ENCODE results near the gene JAKMIP1.

DNA sequence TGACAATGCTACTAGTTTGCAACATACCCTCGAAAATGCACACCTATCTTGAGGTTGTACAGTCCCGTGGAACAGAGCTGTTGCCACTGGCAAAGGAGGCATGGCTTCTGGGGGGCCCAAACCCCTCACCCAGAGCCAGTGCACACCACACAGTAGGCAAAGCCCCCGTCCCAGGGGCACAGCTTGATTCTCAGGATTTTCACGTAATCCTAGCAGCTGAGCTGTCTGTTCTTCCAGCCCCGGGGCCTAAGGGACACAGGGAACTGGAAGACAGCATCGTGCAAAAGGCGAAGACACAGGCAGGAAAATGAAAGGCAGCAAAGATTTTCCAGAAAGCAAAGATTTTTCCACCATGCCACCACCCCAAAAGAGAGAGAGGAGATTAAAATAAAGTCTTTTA is 77.2 kb downstream of the JAKMIP1 start:
- TF ChIP-seq POLR2A (IDR thresholded peaks at IDR 0.05; ENCODE audit: borderline replicate concordance, extremely low read depth, insufficient read depth, insufficient read length) (no peak), JUND (IDR thresholded peaks at IDR 0.05) (no peak), SIN3A (IDR thresholded peaks at IDR 0.05; ENCODE audit: low read depth) (no peak), POLR2AphosphoS5 (IDR thresholded peaks at IDR 0.05; ENCODE audit: low read depth, low read length) (no peak), EGR1 (IDR thresholded peaks at IDR 0.05; ENCODE audit: low read depth) (no peak), EZH2 (IDR thresholded peaks at IDR 0.05) (no peak), ZNF274 (IDR thresholded peaks at IDR 0.05; ENCODE audit: low read depth, low read length) (no peak)
- TF ChIP-seq, protein P1, sequence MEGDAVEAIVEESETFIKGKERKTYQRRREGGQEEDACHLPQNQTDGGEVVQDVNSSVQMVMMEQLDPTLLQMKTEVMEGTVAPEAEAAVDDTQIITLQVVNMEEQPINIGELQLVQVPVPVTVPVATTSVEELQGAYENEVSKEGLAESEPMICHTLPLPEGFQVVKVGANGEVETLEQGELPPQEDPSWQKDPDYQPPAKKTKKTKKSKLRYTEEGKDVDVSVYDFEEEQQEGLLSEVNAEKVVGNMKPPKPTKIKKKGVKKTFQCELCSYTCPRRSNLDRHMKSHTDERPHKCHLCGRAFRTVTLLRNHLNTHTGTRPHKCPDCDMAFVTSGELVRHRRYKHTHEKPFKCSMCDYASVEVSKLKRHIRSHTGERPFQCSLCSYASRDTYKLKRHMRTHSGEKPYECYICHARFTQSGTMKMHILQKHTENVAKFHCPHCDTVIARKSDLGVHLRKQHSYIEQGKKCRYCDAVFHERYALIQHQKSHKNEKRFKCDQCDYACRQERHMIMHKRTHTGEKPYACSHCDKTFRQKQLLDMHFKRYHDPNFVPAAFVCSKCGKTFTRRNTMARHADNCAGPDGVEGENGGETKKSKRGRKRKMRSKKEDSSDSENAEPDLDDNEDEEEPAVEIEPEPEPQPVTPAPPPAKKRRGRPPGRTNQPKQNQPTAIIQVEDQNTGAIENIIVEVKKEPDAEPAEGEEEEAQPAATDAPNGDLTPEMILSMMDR (IDR thresholded peaks at IDR 0.05 in 2 of 3, conservative IDR thresholded peaks at IDR 0.05 in 1 of 3; ENCODE audit: borderline replicate concordance in 1 of 3, insufficient read depth in 1 of 3, low read depth in 2 of 3, low read length in 2 of 3) = no peak
- TF ChIP-seq, protein P2, sequence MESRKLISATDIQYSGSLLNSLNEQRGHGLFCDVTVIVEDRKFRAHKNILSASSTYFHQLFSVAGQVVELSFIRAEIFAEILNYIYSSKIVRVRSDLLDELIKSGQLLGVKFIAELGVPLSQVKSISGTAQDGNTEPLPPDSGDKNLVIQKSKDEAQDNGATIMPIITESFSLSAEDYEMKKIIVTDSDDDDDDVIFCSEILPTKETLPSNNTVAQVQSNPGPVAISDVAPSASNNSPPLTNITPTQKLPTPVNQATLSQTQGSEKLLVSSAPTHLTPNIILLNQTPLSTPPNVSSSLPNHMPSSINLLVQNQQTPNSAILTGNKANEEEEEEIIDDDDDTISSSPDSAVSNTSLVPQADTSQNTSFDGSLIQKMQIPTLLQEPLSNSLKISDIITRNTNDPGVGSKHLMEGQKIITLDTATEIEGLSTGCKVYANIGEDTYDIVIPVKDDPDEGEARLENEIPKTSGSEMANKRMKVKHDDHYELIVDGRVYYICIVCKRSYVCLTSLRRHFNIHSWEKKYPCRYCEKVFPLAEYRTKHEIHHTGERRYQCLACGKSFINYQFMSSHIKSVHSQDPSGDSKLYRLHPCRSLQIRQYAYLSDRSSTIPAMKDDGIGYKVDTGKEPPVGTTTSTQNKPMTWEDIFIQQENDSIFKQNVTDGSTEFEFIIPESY (IDR thresholded peaks at IDR 0.05; ENCODE audit: extremely low read depth, insufficient replicate concordance, low read length) = no peak
- TF ChIP-seq, protein P3, sequence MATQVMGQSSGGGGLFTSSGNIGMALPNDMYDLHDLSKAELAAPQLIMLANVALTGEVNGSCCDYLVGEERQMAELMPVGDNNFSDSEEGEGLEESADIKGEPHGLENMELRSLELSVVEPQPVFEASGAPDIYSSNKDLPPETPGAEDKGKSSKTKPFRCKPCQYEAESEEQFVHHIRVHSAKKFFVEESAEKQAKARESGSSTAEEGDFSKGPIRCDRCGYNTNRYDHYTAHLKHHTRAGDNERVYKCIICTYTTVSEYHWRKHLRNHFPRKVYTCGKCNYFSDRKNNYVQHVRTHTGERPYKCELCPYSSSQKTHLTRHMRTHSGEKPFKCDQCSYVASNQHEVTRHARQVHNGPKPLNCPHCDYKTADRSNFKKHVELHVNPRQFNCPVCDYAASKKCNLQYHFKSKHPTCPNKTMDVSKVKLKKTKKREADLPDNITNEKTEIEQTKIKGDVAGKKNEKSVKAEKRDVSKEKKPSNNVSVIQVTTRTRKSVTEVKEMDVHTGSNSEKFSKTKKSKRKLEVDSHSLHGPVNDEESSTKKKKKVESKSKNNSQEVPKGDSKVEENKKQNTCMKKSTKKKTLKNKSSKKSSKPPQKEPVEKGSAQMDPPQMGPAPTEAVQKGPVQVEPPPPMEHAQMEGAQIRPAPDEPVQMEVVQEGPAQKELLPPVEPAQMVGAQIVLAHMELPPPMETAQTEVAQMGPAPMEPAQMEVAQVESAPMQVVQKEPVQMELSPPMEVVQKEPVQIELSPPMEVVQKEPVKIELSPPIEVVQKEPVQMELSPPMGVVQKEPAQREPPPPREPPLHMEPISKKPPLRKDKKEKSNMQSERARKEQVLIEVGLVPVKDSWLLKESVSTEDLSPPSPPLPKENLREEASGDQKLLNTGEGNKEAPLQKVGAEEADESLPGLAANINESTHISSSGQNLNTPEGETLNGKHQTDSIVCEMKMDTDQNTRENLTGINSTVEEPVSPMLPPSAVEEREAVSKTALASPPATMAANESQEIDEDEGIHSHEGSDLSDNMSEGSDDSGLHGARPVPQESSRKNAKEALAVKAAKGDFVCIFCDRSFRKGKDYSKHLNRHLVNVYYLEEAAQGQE (IDR thresholded peaks at IDR 0.05; ENCODE audit: low read depth) = no peak
